ENCODE results near the gene NOSIP. TPM values are rescaled to one million over a fixed set of nuclear protein-coding genes. Genes with fewer than 3 reads are reported as not detected.

The NOSIP gene
- total RNA-seq, 1 donor from 2014 or later = 52.0 TPM

GRCh38 chr19:49594993-49595818, 14.8 kb upstream of the NOSIP start:
- DNase-seq (ENCODE audit: low spot score) = no peak

DNA sequence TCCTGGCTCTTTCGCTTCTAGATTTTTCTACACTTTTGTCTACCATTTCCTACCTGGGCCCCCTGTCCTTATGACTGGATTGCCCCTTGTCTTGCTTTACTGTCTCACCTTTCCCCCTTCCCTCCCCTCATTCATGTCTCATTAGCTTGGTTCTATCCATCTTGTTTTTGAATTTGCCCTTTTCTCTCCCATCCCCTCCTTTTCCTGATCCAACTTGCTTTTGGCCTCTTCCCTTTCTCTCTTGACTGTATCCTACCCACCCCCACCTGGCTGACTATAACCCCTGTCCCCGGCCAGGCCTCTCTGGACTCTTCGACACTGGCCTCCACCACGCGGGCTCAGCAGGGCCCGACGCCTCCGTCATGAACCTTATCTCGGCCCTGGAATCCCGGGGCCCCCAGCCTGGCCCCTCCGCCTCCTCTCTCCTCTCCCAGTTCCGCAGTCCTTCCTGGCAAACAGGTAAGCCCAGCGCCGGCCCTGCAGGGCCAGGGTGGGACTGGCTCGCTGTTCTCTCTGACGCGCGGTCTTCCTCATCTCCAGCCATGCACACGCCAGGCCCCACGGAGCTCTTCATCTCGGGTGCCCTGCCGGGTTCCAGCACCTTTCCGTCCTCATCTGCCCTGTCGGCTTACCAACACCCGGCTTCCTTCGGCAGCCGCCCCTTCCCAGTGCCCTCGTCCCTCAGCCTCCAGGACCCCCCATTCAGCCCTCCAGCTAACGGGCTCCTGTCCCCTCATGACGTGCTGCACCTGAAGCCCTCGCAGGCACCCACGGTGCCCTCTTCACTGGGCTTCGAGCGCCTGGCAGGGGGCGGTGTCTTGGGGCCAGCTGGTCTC, 14.0 kb upstream of the NOSIP start:
- no peak for DNase-seq (ENCODE audit: low spot score)

DNA sequence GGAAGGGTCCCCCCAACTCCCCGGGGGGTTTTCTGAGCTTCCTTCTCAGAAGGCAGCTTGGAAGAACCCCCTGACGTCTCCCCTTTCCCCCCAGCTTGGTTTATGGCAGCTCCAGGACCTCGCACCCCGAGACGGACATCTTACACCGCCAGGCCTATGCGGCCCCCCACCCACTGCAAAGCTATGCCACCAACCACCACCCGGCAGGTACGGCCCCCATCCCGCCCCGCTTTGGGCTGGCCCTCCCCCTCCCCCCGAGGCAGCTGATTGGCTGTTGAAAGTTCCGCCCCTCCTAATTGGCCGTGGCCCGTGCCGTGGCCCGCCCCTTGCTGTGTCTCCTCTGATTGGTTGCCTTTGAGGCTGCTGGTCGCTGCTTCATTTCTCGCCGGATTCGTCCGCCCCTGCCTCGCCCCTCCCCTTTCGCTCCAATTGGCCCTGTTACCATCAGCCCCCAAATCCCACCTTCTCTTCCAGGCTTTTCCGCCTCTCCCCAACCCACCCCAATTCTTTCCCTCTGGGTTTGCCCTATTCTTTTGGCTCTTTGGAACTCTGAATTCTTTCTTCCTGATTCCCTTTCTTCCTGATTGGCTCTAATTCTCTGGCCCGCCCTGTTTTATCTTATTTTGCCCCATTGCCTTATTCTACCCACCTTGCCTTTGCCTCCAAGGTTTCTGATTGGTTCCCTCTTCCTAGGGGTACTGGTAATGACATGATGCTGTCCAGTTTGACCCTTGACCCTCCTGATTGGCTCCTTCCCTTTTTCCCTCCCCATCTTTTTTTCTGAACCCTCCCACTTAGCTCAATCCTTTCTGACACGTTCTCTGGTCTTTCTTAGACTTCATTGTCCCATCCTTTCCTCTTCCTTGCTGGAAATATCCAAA, 13.1 kb upstream of the NOSIP start:
- DNase-seq (ENCODE audit: low spot score) = peak; percentile 94

DNA sequence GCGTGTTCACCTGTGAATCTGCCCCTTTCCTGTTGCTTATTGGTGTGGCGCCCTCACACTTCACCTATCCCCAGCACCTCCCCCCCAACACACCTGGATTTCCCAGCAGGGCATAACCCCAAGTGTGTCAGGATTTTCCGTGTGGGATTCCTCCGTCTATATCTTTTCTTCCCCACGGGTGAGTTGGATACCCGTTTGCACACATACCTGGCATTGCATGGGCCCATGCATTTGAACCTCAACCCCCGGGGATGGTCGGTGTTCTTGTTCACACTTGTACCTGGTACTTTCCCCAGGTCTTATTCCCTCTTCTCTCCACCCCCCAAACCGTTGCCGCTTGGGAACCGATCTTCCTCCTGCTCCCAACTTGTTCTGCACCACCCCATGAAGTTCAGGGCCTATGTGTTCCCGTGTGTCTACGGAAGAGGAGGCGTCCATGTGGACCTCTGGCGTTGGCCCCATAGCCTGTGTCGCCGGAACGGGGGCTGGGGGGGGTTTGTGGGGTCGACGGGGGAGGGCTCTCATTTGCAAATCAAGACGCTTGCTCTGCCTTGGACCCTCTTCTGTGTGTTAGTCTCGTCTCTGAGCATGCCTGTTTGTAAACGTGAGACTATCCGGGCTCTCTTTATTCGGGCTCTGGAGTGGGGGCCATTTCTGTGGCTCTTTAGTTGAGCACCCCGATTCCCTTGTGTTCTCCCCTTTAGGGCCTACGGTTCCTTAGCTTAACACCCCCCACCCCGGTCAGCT, 12.3 kb upstream of the NOSIP start:
- peak; percentile 25 for DNase-seq (ENCODE audit: low spot score)

- DNase-seq (ENCODE audit: low spot score) = peak; percentile 65
Measured at GRCh38 chr19:49591731-49592485, 11.6 kb upstream of the NOSIP start.

DNA sequence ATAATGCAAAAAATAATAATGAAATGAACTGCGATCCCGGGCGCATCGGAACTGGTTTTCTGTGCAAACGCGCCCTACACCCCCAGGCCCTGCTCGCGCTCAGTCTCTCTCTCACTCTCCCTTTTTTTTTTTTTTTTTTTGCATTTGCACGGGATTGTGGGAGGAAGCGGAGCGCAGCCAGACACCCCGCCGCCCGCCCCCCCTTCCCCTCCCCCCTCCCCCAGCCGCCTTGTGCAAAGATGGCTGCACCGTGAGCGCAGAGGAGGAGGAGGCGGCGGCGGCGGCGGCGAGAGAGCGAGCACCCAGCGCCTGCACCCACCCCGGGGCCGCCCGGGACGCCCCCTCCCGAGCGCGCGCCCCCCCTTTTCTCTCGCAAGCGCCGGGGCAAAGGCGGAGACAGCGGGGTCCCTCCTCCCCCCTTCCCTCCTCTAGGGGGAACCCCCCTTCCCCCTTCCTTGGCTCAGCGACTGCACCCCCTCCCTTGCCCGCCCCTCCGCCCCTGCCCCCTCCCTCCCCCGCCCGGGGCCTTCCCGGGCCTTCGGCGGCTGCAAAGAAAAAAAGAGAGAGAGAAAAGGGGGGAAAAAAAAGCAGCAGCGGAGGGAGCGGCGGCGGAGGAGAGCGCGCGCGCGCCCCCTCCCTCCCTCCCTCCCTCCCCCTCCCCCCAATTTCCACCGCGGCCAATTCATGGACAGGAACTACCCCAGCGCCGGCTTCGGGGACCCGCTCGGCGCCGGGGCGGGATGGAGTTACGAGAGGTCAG, 10.8 kb upstream of the NOSIP start, which contains the start of gene PRR12:
Gene PRR12 (plus strand): TSS at position 212 of the 760 bp plus-strand sequence. CDS start 473 bp downstream, at position 685.
- peak; percentile 89 for DNase-seq (ENCODE audit: low spot score)

DNA sequence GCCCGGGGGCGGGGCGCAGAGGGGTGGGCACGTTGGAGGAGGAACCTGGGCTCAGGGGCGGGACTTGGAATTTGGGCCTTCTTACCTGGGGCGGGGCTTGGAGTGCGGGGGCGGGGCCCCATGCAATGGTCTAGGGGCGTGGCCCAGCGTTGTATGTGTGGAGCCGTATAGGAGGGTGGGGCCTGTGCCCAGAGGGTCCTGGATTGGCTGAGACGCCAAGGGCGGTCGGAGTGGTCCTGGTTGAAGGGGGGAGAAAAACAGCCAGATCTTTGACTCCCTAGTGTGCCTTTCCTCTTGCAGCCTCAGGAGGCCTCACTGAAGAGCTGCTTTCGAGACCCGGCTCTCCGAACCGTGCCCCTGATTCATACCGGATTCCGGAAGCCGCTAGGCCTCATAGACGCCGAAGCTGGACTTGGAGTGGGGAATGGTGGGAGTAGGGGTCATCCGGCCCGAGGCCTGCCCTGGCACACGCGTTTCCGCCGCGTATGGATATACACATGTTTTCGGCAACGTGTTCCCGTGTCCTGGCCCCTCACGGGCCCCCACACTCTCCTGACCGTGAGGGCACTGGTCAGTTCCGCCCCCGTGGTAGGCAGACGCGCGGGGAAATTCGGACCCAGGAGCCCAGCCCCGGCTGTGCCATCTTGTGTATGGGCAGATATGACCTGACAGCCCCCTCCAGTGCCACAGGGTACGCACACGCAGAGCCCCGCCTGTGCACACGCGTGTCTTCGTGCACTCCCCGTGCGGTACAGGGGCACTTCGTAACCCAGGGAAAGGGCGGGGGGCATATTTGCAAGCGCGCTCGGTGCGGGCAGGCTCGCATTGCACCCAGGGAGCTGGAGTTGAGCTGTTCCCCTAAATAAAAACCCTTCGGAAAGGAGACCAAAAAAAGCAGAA, 10.0 kb upstream of the NOSIP start:
- peak; percentile 98 for DNase-seq (ENCODE audit: low spot score)

DNA sequence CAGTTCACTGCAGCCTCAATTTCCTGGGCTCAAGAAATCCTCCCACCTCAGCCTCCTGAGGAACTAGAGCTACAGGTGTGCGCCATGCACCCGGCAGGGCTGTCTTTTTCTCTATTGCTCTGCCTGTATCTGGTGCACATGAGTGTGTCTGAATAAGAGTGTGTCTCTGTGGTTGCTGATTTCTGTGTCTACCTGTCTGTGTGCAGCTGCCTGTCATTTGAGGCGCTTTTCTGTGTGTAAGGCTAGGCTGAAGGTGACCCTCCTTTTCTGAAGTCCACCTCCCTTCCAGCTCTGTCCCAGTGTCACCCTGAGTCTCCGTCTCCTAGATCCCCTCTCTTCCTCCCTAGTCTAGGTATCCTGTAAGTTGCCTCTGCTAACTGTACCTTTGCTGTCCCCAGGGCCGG, 9.1 kb upstream of the NOSIP start:
- DNase-seq (ENCODE audit: low spot score) = no peak

- DNase-seq (ENCODE audit: low spot score) = no peak
Measured at GRCh38 chr19:49588365-49589122, 8.2 kb upstream of the NOSIP start.

DNA sequence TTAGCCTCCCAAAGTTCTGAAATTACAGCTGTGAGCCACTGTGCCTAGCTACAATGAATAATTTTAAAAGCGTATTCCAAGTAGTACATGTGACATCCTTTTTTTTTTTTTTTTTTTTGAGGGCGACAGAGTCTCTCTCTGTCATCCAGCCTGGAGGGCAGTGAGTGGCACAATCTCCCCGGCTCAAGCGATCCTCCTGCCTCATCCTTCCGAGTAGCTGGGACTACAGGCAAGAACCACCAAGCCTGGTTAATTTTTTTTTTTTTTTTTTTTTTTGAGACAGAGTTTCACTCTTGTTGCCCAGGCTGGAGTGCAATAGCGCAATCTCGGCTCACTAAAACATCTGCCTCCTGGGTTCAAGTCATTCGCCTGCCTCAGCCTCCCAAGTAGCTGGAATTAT, 6.9 kb upstream of the NOSIP start:
- DNase-seq (ENCODE audit: low spot score) = no peak

GRCh38 chr19:49585023-49585422, 4.7 kb upstream of the NOSIP start:
- no peak for DNase-seq (ENCODE audit: low spot score)

DNA sequence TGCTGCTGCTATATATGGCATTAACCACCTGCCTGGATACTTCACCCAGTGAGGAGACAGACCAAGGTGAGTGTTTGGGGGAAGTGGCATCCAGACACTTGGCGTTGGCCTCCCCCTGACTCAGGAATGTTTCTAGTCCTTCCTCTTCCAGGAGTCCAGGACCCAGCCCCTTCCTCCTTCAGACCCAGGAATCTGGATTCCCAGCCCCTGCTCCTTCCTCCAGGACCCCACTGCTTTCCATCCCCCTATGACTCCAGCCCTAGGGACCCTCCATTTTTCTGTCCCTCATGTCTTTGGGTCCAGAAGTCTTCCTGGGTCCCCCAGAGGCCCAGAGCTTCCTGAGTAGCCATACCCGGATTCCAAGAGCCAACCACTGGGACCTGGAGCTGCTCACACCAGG, 2.9 kb upstream of the NOSIP start:
- no peak for DNase-seq (ENCODE audit: low spot score)

DNA sequence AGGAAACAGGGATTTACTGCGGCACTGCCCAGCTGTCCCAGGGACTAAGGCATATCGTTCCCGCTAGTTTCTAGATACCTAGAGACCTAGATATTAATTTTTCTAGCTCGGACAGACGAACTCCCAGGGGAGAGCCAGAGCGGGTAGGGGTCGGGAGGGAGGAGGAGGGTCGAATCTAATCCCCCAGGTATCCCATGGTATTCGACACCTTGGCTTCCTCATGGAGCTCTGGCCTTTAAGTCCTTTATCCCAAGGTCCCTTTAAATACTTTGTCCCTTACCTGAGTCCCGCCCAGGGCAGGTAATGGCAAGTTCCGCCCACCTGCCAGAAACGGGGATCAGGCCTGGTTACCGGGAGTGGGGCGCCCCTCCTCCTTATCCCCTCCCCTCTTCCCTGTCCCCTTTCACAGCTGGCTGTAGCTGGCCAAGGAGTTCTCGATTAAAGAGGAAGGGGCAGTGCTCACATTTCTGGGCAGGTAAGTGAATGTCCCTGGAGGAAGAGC, 702 bp upstream of the NOSIP start, which contains the start of gene PRRG2:
Gene PRRG2 (plus strand): TSS at position 310 of the 502 bp plus-strand sequence. CDS start 1,904 bp downstream, outside the sequence.
- DNase-seq (ENCODE audit: low spot score) = no peak

DNA sequence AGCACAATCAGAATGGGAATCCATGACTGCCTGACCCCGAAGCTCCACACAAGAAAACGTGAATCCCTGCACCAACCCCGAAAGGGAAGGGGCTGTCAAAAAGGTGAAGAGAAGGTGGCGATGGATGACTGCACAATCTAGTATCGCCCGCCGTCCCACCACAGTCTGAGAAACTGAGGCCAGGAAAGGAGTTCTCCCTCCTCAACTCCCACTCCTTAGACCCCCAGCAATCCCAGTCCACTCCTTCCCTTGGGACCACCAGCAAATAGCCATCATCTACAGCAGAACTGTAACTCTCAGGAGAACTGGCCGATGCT, 451 bp downstream of the NOSIP start:
- DNase-seq (ENCODE audit: low spot score) = no peak

- no peak for DNase-seq (ENCODE audit: low spot score)
Measured at GRCh38 chr19:49579193-49579592, 1.2 kb downstream of the NOSIP start.

DNA sequence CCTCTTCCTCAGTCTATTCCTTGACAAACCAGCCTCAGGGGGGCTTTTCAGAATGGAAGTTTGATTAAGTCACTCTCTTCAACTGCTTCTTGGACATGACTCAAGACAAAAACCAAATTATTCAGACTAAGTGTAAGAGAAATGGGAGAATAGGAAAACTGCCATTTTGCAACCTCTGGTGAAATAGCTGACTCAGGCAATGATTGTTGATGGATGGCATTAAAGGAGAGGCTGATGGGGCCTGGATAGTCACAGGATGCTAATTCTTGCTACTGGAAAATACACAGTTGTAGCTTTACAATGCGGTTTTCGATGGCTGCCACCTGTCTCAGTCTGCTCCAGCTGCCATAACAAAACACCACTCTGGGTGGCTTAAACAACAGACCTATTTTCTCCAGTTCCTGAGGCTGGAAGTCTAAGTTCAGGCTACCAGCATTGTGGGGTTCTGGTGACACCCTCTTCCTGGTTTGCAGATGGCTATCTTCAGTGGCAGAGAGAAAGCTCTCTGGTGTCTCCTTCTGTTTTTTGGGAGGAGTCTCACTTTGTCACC, 6.1 kb downstream of the NOSIP start:
- DNase-seq (ENCODE audit: low spot score) = no peak

DNA sequence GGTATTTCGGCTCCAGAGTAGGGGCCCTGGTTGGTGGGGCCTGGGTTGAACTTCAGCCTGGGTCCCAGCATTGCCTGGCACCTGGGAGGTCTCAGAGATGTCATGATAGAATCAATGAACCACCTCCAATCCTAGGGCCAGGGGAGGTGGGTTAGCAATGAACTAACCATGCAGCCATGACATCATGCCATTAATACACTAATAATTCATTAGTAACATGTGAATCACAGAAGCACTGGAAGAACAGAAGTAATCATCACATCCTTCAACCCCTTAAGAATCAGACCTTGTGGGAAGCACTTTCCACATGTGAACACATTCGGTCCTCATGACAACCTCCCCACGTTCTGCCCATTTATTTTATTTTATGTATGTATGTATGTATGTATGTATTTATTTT, 6.9 kb downstream of the NOSIP start:
- DNase-seq (ENCODE audit: low spot score) = no peak
